Natural killer cell (primary cell): ENCODE measurements around the gene GZMA. TPM values are rescaled to one million over a fixed set of nuclear protein-coding genes. Genes with fewer than 3 reads are reported as not detected.

ENCODE experiments used
- ATAC-seq, 3 donors: fragments of 150-1000 bp in 2 of 3; fragments of 200-7000 bp in 1 of 3; cut with Tn5 transposase; 1 replicate in 1 of 3; 2 replicates in 2 of 3; pipeline ENCODE4 v1.10.0; 2021; ENCODE audit warnings: mild to moderate bottlenecking in 2 of 3, moderate library complexity in 2 of 3
- DNase-seq, 2 donors: peaks; one replicate each; pipeline versions ENCODE4 v3.0.0 to v3.0.0-alpha.2; 2013 to 2021; ENCODE audit warnings: mixed read lengths in 1 of 2
- H3K27ac ChIP-seq: one replicate; pipeline ENCODE4 v1.5.1; 2013; ENCODE audit warnings: mild to moderate bottlenecking, low read length
- H3K27me3 ChIP-seq: one replicate; pipeline ENCODE4 v1.6.1; 2013; ENCODE audit warnings: low read length; ENCODE audit not compliant: control insufficient read depth, insufficient read depth
- H3K36me3 ChIP-seq: one replicate; pipeline ENCODE4 v1.6.1; 2013; ENCODE audit warnings: low read length; ENCODE audit not compliant: control insufficient read depth, insufficient read depth
- H3K4me1 ChIP-seq: one replicate; pipeline ENCODE4 v1.6.1; 2013; ENCODE audit warnings: low read length; ENCODE audit not compliant: control insufficient read depth, insufficient read depth
- H3K4me3 ChIP-seq: one replicate; pipeline ENCODE4 v1.5.1; 2013; ENCODE audit warnings: low read length
- H3K9me3 ChIP-seq: one replicate; pipeline ENCODE4 v1.6.1; 2013; ENCODE audit warnings: low read length; ENCODE audit not compliant: control insufficient read depth, insufficient read depth
- H3K27ac Mint-ChIP-seq, 2 donors: one replicate each; pipeline ENCODE4 v1.8.0; 2022; ENCODE audit warnings: mild to moderate bottlenecking in 2 of 2, mixed read lengths in 2 of 2, moderate library complexity in 1 of 2
- H3K27me3 Mint-ChIP-seq, 2 donors: one replicate each; pipeline ENCODE4 v1.8.0; 2022; ENCODE audit warnings: low read depth in 2 of 2, mixed read lengths in 2 of 2
- H3K36me3 Mint-ChIP-seq: one replicate; pipeline ENCODE4 v1.8.0; 2022; ENCODE audit warnings: mixed read lengths
- H3K4me1 Mint-ChIP-seq, 2 donors: one replicate each; pipeline ENCODE4 v1.8.0; 2022; ENCODE audit warnings: mixed read lengths in 2 of 2
- H3K4me3 Mint-ChIP-seq: one replicate; pipeline ENCODE4 v1.8.0; 2022; ENCODE audit warnings: mild to moderate bottlenecking, moderate library complexity, mixed read lengths
- H3K9me3 Mint-ChIP-seq, 2 donors: one replicate each; pipeline ENCODE4 v1.8.0; 2022; ENCODE audit warnings: mixed read lengths in 2 of 2
- CTCF ChIP-seq: fragments of 200-600 bp; IDR thresholded peaks from one replicate; pipeline ENCODE4 v1.8.0; 2022; ENCODE audit warnings: antibody characterized with exemption
- WGBS: methylation state at CpG from one replicate; pipeline ENCODE4 v1.1.7; 2013; ENCODE audit warnings: missing lambda C conversion rate; ENCODE audit not compliant: insufficient coverage; 5-methylcytosine and 5-hydroxymethylcytosine counted together
- intact Hi-C: fragments of 100-400 bp; cut with micrococcal nuclease; formaldehyde crosslinking; loops from one replicate; pipeline ENCODE4 v1.14.2; 2022
- total RNA-seq, 4 donors: library from RNA; stranded (reverse); fragments of 120-200 nt in 1 of 4; gene quantifications; one replicate each; pipeline versions ENCODE4 v1.2.3 to v1.2.4, GENCODE V29; 2013 to 2022

Gene GZMA
- 100 to 1,000 TPM; 530 to 621 (median 590) TPM for total RNA-seq
- total RNA-seq (2013), result 804 TPM

GRCh38 chr5:55102348-55102747 lies at the start of gene GZMA:
TSS of gene GZMA (plus strand) at chr5:55102646. CDS start at chr5:55102683, 37 bp downstream.
- H3K27me3 Mint-ChIP-seq, result no peaks in the 10 kb centered on the region
- ATAC-seq (peak; percentile 37 to 56 (median 54)), DNase-seq (peak; percentile 33 to 79)
- peaks cover 5% of the 10 kb centered on the region in 2 donors for H3K9me3 Mint-ChIP-seq
- 15% methylated on average over 3 of the region's 3 CpGs for WGBS
- Histone ChIP-seq H3K27me3 (no peaks in the 10 kb centered on the region), H3K9me3 (no peaks in the 10 kb centered on the region), H3K4me3 (peak within 1 kb of the TSS; percentile 71), H3K4me1 (peaks cover 15% of the 10 kb centered on the region), H3K36me3 (peaks cover 11% of the 10 kb centered on the region), H3K27ac (peak within 1 kb of the TSS; percentile 87)
- peaks cover 21% of the 10 kb centered on the region for H3K36me3 Mint-ChIP-seq
- intact Hi-C loops, result loop anchor here (1.0 to 5.0 kb wide), 6 partner anchors 40 to 455 kb away; partner anchors contain the start of gene GZMK
- H3K4me3 Mint-ChIP-seq, result peak within 1 kb of the TSS; percentile 94
- TF ChIP-seq CTCF, result no peak
- H3K4me1 Mint-ChIP-seq, result peaks cover 79 to 85% of the 10 kb centered on the region in 2 donors
- H3K27ac Mint-ChIP-seq, result peak within 1 kb of the TSS; percentile 92 to 96

- H3K27ac Mint-ChIP-seq, result no peak overlapping the region
- H3K4me1 Mint-ChIP-seq, result peaks cover 12 to 20% of the 10 kb centered on the region in 2 donors
- no peak overlapping the region for H3K4me3 Mint-ChIP-seq
These were observed 47.3 kb upstream of the GZMA start for GRCh38 chr5:55055183-55055582.

GRCh38 chr5:55062039-55062779 lies 40.2 kb upstream of the GZMA start:
- no peak for TF ChIP-seq CTCF
- Mint-ChIP-seq H3K9me3 (no peaks in the 10 kb centered on the region), H3K27me3 (no peaks in the 10 kb centered on the region), H3K36me3 (no peaks in the 10 kb centered on the region), H3K27ac (peak overlapping the region; percentile 95 to 96), H3K4me1 (peaks cover 72 to 86% of the 10 kb centered on the region in 2 donors), H3K4me3 (peak overlapping the region; percentile 90)
- intact Hi-C loops, result loop anchor here (1.0 to 5.0 kb wide), 6 partner anchors 10 to 415 kb away; partner anchors contain the start of genes GZMA and GZMK
- Histone ChIP-seq H3K9me3 (no peaks in the 10 kb centered on the region), H3K36me3 (no peaks in the 10 kb centered on the region), H3K4me3 (peak overlapping the region; percentile 38), H3K27ac (peak overlapping the region; percentile 83), H3K27me3 (no peaks in the 10 kb centered on the region), H3K4me1 (peaks cover 26% of the 10 kb centered on the region)
- DNase-seq (peak; percentile 63 to 69), ATAC-seq (peak; percentile 77 to 87 (median 85))
- WGBS, result 24% methylated on average over 8 of the region's 9 CpGs

More at GRCh38 chr5:55055183-55055582, 47.3 kb upstream of the GZMA start:
- ATAC-seq (no peak), DNase-seq (no peak)
- no peaks in the 10 kb centered on the region for H3K27me3 Mint-ChIP-seq
- intact Hi-C loops, result no loop called here
- no peaks in the 10 kb centered on the region for H3K36me3 ChIP-seq
- TF ChIP-seq CTCF, result no peak
- whole genome bisulfite sequencing, result 100% methylated on average over 1 of the region's 2 CpGs
- peaks cover 21% of the 10 kb centered on the region for H3K36me3 Mint-ChIP-seq
- H3K4me1 ChIP-seq, result no peaks in the 10 kb centered on the region
- H3K27me3 ChIP-seq, result no peaks in the 10 kb centered on the region
- peaks cover 5 to 11% of the 10 kb centered on the region in 2 donors for H3K9me3 Mint-ChIP-seq
- H3K9me3 ChIP-seq, result peaks cover 8% of the 10 kb centered on the region
- H3K27ac ChIP-seq, result no peak overlapping the region
- H3K4me3 ChIP-seq, result no peak overlapping the region
